RWPE1 (cell line): ENCODE data around the gene ARHGEF19.

Source experiments
- CTCF ChIA-PET: fragments of 350-600 bp; sonication (Branson Sonifier 250); formaldehyde crosslinking; extraction: SDS; loops from one replicate; lab custom pipeline; 2021; lab: Yijun Ruan, JAX
- POLR2A ChIA-PET: fragments of 400-600 bp; formaldehyde crosslinking; extraction: SDS; loops from one replicate; lab custom pipeline; 2020; ENCODE audit warnings: antibody characterized with exemption; ENCODE audit not compliant: low non-redundant PET; lab: Yijun Ruan, JAX
- DNase-seq: peaks from one replicate; pipeline ENCODE4 v3.0.0; 2012; ENCODE audit warnings: low spot score
- H3K27ac ChIP-seq: fragments of 450-650 bp; 2 replicates; pipeline ENCODE4 v1.5.1; 2017
- TF ChIP-seq, protein P1 (sequence below): fragments of 450-650 bp; conservative IDR thresholded peaks from 2 replicates; pipeline ENCODE4 v1.5.1; 2017; ENCODE audit warnings: low read depth, mild to moderate bottlenecking

The ARHGEF19 gene

DNA sequence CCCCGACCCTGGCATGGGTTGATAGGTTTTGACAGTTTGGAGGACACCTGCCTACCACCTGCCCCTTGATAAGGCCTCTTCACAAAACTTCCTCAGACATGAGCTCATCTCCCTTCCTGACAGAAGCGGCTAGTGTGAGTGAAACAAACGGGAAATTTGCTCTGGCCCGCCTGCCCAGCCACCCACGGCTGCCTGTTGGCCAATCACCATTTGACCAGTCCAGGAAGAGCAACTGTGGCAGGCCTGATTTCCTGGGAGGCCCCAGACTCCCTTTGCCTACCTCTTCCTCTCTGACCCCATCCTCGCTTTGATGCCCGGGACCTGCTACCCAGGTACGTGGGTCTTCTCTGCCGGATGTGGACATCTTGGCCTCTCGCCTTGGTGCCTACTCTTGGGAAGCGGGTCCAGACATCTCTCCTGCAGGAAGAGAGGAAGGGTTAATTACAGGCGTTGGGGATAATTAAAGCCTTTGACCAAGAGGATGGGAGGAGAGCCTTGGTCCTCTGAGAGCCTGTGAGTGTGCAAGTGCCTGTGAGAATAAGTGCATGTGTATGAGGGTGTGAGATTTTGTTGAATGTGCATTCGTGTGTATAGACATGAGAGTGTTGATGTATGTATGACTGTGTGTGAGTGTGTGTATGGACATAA lies 55.5 kb downstream of the ARHGEF19 start:
- no peak for DNase-seq
- ChIA-PET POLR2A (interaction anchor here (0.6 to 1.0 kb wide), 2 partner anchors 11 to 27 kb away, joined by 3 to 4 read pairs; no protein-coding TSS in a partner anchor), CTCF (interaction anchor here (0.7 to 1.4 kb wide), 3 partner anchors 16 to 78 kb away, joined by 3 to 4 read pairs (median 4); no protein-coding TSS in a partner anchor)
- peak overlapping the region; percentile 99 for H3K27ac ChIP-seq
- TF ChIP-seq, protein P1, sequence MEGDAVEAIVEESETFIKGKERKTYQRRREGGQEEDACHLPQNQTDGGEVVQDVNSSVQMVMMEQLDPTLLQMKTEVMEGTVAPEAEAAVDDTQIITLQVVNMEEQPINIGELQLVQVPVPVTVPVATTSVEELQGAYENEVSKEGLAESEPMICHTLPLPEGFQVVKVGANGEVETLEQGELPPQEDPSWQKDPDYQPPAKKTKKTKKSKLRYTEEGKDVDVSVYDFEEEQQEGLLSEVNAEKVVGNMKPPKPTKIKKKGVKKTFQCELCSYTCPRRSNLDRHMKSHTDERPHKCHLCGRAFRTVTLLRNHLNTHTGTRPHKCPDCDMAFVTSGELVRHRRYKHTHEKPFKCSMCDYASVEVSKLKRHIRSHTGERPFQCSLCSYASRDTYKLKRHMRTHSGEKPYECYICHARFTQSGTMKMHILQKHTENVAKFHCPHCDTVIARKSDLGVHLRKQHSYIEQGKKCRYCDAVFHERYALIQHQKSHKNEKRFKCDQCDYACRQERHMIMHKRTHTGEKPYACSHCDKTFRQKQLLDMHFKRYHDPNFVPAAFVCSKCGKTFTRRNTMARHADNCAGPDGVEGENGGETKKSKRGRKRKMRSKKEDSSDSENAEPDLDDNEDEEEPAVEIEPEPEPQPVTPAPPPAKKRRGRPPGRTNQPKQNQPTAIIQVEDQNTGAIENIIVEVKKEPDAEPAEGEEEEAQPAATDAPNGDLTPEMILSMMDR = no peak

DNA sequence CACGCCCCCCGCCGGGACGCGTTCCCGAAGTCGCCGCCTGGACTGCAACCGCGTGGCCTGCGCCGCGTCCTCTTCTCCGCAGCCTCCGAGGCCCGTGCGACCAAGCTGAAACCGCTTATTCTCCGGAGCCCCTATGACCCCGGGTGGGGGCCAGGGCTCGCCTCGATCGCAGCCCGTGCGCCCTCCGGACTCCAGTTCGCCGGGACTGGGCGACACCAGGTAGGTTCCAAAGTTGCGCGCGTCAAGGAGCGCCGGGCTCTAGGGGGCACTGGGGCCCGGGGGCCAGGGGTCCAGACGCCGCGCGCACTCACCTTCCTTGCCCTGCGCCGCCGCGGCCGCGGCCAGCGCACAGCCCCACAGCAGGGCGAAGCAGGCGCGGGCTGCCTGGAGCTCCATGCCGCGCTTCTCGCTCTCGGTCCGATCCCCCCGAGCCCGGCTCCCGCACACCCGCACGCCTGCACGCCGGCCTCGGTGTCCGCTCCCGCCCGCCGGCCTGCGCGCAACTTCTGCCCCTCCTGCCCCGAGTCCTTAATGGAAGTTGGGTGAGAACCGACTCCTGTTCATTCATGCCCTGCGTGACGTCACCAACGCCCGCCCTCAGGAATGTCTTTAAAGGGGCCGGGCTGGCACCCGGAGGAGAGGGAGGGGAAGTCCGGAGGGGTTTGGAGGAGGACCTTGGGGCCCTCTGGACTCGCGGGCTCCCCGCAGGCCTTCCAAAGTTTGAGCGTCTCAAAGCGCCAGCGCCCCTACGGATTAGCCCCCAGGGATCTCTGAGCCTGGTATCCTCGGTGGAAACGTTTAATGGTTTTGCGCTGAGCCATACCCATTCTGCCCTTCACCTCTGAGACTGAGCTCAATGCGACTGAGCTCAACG lies 56.7 kb downstream of the ARHGEF19 start, which contains the start of gene EPHA2:
Gene EPHA2 (minus strand): TSS at position 533 of the 874 bp plus-strand sequence. CDS start 137 bp downstream, at position 396.
- DNase-seq = peak; percentile 91
- TF ChIP-seq, protein P1 = no peak
- ChIA-PET POLR2A (interaction anchor here (0.6 to 1.4 kb wide), 4 partner anchors 10 to 26 kb away, joined by 4 to 6 read pairs (median 5); no protein-coding TSS in a partner anchor), CTCF (interaction anchor here (0.7 to 2.7 kb wide), 6 partner anchors 11 to 76 kb away, joined by 3 to 14 read pairs (median 4); no protein-coding TSS in a partner anchor)
- peak within 1 kb of the TSS; percentile 99 for H3K27ac ChIP-seq

DNA sequence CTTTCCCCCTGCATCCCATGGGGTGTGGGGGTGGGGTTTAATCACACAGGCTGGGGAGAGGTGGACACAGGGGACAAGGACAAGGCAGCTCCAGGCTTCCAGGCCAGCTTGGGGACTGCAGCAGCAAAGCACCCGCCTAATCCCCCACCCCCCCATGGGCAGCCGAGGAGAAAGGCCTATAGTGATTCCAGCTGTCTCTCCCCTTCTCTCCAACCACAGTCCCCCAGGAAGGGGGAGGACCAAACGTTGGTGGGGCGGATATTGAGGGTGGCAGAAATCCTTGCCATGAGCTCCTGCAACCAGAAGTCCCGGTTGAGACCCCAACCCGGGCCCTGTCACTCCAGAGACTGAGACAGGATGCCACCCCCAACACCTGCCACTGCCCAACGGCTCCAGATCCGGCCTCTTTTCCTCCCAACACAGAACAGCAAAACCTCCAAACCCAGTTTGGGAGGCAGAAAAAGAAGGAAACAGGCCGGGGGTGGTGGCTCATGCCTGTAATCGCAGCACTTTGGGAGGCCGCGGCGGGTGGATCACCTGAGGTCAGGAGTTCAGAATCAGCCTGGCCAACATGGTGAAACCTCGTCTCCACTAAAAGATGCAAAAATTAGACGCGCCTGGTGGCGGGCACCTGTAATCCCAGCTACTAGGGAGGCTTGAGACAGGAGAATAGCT lies 58.3 kb downstream of the ARHGEF19 start:
- ChIA-PET CTCF (interaction anchor here (0.6 to 2.7 kb wide), 8 partner anchors 9 to 75 kb away, joined by 3 to 14 read pairs (median 4); no protein-coding TSS in a partner anchor), POLR2A (interaction anchor here (1.0 to 1.4 kb wide), 4 partner anchors 8 to 32 kb away, joined by 4 to 6 read pairs (median 4); no protein-coding TSS in a partner anchor)
- peak overlapping the region; percentile 99 for H3K27ac ChIP-seq
- no peak for DNase-seq
- TF ChIP-seq, protein P1 = no peak

DNA sequence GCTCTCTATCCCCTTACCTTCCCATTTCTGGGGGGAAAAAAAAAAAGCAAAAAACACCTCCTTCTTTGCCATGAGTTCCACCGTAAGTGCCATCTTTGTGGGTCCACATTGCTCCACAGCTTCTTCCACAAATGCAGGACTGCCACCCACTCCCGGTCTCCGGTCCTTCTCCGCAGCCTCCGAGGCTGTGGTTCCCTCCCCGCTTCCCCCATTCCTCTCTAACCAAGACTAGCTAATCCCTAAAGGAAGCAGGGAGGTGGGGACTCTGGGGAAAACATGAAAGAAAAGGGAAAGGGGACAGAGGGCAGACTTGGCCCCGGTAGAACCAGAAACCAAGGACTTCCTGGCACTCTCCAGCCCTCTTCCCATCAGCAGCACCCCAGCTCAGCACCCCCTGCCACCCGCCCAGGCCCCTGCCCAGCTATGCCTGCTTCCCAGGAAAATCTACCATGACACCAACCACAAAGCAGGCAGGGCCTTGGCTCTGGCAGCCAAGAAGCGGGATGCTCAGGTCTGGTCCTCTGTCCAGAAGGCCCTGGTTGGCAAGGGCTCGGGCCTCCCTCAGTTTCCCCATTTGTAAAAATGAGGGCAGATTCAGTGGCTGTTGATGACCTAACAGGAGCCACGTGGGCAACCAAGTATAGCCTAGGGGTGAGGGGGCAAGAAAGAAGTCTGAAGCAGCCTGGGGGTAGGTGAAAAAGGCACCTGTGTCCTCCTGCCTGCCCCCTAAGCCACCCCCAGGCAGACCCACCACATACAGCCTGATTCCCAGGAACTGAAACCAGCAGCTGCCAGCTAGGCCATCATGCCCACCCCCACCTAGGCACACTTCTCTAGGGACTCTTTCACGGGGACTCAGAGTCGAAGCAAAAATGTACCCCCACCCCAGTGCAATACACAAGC lies 59.1 kb downstream of the ARHGEF19 start:
- POLR2A ChIA-PET = interaction anchor here (0.6 to 1.2 kb wide), 4 partner anchors 14 to 33 kb away, joined by 3 to 6 read pairs (median 4); no protein-coding TSS in a partner anchor
- CTCF ChIA-PET = interaction anchor here (0.8 to 4.1 kb wide), 4 partner anchors 25 to 1318 kb away, joined by 3 to 22 read pairs (median 10); no protein-coding TSS in a partner anchor
- TF ChIP-seq, protein P1 = no peak
- no peak for DNase-seq
- H3K27ac ChIP-seq = peak overlapping the region; percentile 99

DNA sequence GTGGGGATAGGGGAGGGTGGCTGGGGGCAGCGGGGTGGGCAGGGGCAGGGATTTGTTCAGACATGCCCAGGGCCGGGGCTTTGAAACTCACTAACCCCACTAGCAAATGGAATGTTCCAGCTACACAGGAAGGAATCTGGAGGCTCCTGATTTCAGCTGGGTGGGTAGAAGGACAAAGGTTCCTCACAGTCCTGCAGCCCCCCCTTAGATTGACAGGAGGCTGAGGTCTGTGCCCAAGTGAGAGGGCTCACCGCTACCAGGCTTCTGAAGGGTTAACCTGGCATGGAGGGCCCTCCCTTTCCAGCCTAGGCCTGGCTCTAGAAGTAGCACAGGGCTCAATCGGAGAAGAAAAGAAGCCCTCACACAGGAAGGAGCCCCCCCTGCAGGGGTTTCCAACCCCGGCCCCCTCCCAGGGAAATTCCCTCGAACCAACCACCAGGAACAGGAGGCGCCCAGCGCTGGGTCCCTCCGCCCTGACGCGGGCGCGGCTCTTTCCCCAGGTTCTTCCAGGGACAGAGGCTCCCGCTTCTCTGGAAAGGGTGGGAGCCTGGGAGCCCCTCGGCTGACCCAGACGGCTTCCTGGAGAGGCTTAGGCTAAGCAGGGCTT lies 59.9 kb downstream of the ARHGEF19 start:
- DNase-seq = no peak
- peak overlapping the region; percentile 99 for H3K27ac ChIP-seq
- TF ChIP-seq, protein P1 = no peak
- POLR2A ChIA-PET = interaction anchor here (0.6 kb wide), 1 partner anchor 29 kb away, joined by 6 read pairs; no protein-coding TSS in a partner anchor
- CTCF ChIA-PET = interaction anchor here (0.7 to 4.1 kb wide), 3 partner anchors 70 to 1317 kb away, joined by 3 to 22 read pairs (median 3); no protein-coding TSS in a partner anchor
